Panc1 (cell line): ENCODE data around the gene LRRIQ1.

ENCODE experiments used
- CTCF ChIP-seq: fragments of 450-650 bp; IDR thresholded peaks from 2 replicates; pipeline ENCODE4 v1.5.1; 2017; ENCODE audit warnings: mild to moderate bottlenecking
- POLR2AphosphoS5 ChIP-seq: IDR thresholded peaks from 2 replicates; pipeline ENCODE4 v1.6.1; 2012; ENCODE audit warnings: mild to moderate bottlenecking, low read depth, low read length, moderate library complexity
- REST ChIP-seq, 2 experiments: IDR thresholded peaks; 2 replicates each; pipeline ENCODE4 v1.6.1; 2011 to 2012; ENCODE audit warnings: low read depth in 2 of 2, control low read depth in 1 of 2, low read length in 1 of 2, mild to moderate bottlenecking in 1 of 2, moderate library complexity in 1 of 2; ENCODE audit not compliant: insufficient read depth in 1 of 2

- TF ChIP-seq CTCF = no peak
- TF ChIP-seq REST (IDR thresholded peaks at IDR 0.05; ENCODE audit: insufficient read depth in 1 of 2, low read depth in 2 of 2, low read length in 1 of 2) = no peak
- no peak for TF ChIP-seq POLR2AphosphoS5
Measured at GRCh38 chr12:85156569-85156968, 120.4 kb downstream of the LRRIQ1 start.
